Prostate gland (tissue), 2 donors: ENCODE results near the gene POC5.

Source experiments
- POLR2AphosphoS5 ChIP-seq: sonication (generic); formaldehyde crosslinking; IDR thresholded peaks from one replicate; pipeline ENCODE4 v1.6.1; 2017; ENCODE audit warnings: antibody characterized with exemption
- TF ChIP-seq, protein P1 (sequence below), 4 experiments: fragments of 200-600 bp in 2 of 4; fragments of 450-650 bp in 2 of 4; sonication (generic) in 2 of 4; IDR thresholded peaks; 1 replicate in 3 of 4; 2 replicates in 1 of 4; pipeline ENCODE4 v1.5.1; 2016 to 2019; ENCODE audit warnings: antibody characterized with exemption in 4 of 4, mild to moderate bottlenecking in 2 of 4, moderate library complexity in 2 of 4

DNA sequence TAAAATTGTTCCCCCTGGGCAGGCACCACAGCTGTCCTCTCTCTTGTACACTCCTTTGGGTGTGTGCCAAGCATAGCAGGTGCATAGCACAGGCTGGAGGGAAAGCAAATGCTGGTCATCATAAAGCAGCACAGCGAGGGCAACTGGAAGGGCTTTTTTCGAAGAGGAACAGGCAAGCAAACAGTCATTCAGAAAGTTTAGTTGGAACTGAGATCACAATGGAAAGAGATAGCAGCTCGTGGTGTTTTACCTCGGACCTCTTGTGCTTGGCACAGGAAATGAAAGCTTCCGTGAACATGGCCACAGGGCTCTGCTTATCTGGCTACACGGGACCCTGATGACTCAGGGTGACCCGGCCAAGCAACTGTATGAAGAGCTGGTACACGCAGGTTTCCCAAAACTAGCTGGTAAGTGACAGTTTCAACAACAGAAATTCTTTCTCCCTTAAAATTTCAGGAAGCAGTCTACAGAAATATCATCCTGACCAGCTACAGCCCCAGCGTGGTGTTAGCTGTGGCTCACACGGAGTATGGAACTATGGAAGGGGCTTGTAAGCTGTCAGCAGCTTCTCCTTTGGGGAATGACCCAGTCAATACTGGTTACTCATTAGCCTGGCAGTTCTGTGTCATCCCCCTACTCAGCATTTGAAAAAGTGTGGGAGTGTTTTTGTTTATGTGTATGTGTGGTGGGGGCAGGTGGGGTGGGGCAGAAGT, 48.1 kb downstream of the POC5 start:
- TF ChIP-seq POLR2AphosphoS5: no peak
- TF ChIP-seq, protein P1, sequence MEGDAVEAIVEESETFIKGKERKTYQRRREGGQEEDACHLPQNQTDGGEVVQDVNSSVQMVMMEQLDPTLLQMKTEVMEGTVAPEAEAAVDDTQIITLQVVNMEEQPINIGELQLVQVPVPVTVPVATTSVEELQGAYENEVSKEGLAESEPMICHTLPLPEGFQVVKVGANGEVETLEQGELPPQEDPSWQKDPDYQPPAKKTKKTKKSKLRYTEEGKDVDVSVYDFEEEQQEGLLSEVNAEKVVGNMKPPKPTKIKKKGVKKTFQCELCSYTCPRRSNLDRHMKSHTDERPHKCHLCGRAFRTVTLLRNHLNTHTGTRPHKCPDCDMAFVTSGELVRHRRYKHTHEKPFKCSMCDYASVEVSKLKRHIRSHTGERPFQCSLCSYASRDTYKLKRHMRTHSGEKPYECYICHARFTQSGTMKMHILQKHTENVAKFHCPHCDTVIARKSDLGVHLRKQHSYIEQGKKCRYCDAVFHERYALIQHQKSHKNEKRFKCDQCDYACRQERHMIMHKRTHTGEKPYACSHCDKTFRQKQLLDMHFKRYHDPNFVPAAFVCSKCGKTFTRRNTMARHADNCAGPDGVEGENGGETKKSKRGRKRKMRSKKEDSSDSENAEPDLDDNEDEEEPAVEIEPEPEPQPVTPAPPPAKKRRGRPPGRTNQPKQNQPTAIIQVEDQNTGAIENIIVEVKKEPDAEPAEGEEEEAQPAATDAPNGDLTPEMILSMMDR (IDR thresholded peaks at IDR 0.05): no peak
